Right forelimb (tissue), 1 donor: ENCODE results near the gene MAD1L1.
"Not testable (repeated sequence)": the region's sequence is repeated elsewhere in the genome, so short reads cannot be mapped to it uniquely, and the experiment has no call there.

Experiments used
- DNase-seq: peaks from one replicate; pipeline ENCODE4 v3.0.0-alpha.2; 2018

Gene MAD1L1

DNA sequence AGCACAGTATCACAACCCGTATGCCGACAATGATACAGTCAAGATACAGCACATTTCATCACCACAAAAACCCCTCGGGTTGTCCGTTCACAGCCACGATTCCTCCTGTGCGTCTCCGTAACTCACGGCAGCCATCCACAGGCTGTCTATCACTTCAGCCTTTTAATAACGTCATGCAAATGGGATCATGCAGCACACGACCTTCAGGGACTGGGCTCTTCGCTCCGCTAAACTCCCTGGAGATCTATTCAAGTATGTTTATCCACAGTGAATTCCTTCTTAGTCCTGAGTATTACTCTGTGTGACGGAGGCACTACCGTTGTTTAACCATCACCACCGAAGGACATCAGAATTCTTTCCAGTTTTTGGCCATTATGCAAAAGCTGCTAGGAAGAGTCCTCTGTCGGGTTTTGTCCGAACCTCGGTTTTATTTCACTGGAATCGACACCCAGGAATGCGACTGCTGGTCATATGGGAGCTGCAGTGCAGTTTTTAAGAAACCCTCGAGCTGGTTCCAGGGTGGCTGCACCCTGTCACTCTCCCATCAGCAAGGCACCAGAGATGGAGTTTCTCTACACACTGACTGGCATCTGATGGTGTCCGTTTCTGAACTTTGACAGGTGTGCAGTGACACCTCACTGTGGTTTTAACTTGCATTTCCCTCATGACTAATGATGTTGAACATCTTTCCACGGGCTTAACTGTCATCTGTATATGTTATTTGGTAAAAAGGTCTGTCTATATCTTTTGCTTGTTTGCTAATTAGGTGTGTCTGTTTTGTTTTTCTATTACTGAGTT, 193.6 kb downstream of the MAD1L1 start:
- DNase-seq = peak; percentile 19

DNA sequence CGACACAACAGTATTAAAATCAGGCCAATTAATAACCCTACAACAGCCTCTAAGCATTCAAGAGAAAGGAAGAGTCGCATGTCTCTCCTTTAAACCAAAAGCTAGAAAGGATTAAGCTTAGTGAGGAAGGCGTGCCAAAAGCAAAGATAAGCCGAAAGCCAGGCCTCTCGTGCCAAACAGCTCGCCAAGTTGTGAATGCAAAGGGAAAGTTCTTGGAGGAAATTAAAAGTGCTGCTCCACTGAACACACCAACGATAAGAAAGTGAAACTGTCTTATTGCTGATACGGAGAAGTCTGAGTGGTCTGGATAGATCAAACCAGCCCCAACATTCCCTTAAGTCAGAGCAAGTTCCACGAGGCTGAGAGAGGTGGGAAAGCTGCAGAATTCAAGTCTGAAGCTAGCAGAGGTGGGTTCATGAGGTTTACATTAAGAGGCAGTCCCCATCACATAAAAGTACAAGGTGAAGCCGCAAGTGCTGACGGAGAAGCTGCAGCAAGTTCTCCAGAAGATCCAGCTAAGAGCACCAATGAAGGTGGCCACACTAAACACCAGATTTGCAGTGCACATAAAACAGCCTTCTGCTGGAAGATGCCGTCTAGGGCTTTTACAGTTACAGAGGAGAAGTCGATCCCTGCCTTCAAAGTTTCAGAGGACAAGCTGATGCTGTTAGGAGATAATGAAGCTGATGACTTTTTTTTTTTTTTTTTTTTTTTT, 194.8 kb downstream of the MAD1L1 start:
- DNase-seq = peak; percentile 44

DNA sequence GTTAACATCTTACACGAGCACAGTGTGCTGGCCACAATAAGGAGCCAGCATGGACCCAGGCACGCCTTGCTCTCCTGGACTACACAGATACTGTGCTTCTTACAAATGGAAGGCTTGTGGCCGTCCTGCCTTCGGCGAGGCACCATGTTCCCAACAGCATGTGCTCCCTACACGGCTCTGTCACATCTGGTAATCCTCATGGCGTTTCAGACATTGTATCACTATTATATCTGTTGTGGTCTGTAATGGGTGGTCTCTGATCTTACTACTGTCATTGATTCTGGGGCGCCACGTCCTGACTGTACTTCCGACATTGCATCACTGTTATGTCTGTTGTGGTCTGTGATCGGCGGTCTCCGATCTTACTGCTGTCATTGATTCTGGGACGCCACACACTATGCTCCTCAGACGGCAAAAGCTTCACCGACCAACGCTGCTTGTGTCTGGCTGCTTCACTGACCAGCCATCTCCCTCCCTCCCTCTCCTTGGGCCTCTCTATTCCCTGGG, 195.4 kb downstream of the MAD1L1 start:
- DNase-seq = peak; percentile 37

DNA sequence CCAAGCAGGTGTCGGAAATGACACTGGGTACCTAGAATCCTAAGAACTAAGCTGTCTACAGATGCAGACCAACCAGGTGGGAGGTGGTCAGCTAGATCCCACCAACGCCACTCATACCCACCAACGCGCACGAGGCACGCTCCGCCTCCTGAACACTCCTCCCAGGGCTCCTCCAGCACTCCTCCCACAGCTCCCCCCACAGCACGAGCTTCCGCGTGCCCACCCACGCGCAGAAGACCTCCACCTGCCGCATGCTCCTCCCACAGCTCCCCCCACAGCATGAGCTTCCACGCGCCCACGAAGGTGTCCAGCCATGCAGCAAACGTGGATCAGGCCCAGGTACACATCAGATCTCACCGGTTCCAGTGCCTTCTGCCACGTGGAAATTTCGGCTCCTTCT, 196.0 kb downstream of the MAD1L1 start:
- DNase-seq = peak; percentile 30

DNA sequence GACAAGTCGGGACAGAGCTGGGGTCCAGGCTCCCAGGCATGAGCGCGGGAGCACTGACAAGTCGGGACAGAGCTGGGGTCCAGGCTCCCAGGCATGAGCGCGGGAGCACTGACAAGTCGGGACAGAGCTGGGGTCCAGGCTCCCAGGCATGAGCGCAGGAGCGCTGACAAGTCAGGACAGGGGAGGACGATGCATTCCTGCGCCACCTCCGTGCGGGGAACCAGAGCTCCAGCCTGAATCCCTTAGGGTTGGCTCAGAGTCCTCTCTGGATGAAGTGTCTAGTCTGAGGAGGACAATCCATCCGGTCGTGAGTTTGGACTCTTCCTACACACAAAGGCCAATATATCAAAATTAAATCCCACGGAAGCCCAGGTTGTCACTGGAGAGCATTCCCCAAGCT, 196.5 kb downstream of the MAD1L1 start:
- not testable (repeated sequence) for DNase-seq

DNA sequence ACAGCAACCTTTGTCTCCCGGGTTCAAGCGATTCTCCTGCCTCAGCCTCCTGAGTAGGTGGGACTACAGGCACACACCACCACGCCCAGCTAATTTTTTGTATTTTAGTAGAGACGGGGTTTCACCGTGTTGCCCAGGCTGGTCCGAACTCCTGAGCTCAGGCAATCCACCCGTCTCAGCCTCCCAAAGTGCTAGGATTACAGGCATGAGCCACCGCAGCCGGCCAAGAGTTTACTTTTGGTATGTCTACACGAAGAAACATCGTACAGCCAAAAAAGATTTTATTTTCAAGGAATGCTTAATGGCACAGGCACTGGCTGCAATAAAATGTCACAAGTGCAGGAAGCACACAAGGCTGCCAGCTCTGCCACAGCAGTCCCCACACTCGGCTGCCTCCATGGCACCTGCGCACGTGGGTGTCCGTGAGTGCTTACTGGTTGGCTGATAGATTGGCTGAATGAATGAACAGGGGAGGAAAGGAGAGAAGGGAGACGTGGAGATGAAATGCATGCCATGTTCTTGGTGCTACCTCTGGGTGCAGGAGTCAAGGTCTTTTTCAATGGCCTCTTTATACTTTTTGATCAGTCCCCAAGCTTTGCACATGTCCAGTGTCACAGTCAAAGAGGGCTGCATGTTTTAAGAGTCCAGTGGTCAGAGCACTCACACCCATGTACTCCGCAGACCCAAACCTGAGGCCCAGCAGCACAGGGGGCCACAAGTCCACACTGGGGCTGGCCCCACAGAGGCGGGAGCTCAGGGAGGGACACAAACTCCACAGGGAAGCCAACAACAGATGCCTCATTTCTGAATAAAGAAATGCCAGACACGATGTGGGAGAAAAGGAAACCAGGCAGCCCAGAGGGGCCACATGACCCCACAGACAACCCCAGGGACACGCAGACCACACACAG, 198.2 kb downstream of the MAD1L1 start:
- peak; percentile 24 for DNase-seq

DNA sequence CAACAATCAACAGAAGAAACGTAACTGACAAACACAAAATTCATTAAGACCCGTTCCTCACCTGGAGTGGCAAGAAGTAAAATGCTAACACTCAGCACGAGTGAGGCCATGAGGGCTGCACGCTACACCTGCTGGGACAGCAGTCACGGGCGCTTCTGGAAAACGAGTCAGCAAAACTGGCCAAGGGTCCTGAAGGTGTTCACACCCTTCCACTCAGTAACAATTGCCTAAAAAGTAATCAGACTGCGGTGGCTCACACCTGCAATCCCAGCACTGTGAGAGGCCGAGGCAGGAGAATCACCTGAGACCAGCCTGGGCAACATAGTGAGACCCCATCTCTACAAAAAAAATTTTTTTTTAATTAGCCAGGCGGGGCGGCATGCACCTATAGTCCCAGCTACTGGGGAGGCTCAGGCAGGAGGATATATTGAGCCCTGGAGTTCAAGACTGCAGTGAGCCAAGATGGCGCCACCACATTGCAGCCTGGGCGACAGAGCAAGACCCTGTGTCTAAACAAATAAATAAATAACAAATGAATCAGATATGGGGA, 199.1 kb downstream of the MAD1L1 start:
- DNase-seq = no peak

DNA sequence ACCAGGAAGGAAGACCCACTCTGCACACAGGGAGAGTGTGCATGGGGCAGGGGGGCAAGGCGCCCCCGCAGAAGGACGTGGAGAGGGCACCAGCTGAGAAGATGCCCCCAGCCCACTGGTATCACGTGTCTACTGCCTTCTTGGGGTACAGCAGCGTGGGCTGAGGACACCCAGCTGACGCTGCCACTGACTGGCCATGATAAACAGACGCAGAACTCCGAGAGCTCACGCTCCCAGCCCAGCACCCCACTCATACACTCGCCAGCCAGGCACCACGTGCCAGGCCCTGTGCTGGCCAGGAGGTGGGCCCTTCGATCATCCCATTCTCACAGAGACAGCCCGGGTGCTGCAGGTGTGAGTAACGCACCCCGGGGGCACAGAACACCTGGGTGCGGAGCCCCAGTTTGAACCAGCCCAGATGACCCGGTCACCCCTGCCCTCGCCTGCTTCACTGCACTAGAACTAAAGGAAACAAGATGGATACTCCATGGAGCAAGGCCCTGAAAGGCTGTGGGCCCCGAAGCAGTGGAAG, 199.8 kb downstream of the MAD1L1 start:
- DNase-seq = peak; percentile 25

DNA sequence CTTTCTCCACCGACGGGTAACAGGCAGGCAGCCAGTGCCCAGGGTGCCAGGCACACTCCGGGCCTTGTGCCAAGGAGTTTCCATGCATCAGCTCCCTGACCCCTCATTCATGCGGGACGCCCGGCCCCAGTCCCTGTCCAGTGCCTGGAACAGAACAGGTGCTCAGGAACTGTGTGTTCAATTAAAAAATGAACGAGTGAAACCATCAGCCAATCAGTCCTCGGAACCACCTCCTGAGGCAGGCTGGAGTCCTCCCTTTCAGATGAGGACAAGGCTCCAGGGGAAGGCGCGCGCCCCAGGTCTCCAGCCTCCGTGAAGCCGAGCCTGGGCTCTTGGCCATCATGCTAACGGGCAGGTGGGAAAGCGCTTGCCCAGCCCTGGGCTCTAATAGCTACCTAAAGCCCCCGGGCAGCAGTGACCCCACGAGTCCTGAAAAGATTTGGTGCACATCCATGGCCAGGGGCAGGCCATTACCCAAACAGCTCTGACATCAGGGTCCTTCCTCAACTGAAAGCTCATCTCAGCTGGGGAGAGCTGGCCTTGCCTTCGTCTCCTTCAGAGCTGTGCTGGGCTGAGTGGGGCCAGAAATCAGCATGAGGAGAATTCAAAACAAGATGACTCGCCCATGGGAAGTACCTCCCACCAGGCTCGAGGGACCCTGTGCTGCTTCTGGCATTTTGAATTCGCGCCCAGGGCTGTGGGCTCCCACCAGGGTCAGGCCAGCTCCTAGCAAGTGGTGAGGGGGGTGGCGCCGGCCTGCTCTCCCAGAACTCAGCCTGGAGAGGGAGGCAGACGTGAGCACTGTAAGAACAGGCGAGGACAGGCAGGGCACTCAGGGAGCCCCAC, 200.5 kb downstream of the MAD1L1 start:
- DNase-seq = peak; percentile 45

DNA sequence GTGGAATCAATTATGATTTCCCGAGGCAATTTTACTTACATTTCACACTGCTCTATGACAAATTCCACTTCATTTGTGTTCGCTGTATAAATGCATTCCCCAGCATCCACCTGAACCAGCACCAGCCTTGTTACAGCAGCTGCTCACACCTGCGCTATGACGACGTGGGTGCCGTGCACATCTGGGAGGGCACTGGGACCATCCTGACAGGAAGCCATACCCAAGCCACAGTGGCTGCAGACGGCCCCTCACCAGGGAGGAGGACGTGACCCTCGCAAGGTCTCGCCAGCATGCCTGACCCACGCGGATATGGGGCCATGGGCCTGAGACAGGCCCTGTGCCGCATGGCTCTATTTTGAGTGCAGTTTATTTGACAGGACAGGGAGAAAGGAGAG, 201.3 kb downstream of the MAD1L1 start:
- DNase-seq = peak; percentile 45

DNA sequence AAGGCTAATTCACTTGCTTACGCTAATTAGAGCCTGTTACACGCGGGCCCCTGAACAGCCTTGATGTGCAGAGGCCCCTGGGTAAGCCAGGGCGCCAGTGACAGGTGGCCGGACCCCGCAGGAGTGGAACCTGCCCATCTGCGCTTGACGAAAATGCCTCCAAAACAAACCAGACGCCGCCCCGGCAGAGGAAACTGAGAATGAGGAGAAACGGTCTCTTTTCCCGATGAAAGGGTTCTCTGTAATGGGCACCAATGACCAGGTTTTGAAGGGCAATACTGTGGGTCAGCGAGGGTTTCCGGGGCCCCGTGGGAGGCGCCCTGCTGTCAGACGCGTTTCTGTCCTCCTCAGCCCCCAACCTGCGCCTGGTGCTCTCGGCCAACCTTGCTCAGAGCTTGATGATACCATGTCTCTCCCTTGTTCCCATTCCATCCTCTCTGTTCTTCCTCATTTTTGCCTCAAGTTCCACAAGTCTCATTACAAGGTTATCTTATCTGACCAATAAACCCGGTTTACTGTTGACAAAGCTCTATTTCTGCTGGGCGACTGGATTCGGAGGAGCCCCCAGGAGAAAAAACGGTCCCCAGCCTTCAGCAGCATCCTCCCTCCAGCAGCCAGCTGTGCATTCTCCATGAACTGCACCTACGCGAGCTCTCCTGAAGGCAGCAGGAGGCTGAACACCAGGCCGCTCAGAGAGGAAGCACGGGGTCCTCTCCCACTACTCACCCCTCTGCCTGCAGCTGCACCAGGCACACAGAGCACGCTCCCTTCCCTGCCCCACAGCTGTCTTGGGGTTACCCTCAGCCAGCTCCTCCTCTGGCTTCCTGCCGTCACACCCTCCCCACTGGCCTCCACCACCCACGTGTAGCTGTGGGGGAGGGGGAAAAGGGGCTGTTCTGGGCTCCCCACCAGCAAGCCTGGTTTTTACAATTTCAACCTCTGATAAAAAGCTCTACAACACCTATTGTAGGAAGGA, 202.0 kb downstream of the MAD1L1 start:
- DNase-seq = peak; percentile 44

DNA sequence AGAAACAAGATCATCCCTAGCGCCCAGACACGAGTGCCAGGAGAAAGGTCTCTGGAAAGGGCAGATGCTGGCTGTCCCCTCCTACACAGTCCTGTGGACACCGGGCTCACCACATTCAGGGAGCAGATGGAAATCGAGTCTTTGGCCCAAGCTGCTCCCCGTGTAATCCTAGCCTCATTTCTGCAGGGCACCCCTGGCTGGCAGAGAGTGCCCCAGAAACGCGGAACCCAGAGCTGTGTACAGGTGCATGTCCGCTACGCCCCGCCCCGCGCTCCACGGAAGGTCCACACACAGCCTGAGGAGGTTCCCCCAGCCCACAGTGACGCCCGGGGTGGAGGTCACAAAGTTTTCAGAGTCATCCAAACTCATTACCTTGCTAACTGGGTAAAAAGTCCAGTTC, 202.8 kb downstream of the MAD1L1 start:
- no peak for DNase-seq

DNA sequence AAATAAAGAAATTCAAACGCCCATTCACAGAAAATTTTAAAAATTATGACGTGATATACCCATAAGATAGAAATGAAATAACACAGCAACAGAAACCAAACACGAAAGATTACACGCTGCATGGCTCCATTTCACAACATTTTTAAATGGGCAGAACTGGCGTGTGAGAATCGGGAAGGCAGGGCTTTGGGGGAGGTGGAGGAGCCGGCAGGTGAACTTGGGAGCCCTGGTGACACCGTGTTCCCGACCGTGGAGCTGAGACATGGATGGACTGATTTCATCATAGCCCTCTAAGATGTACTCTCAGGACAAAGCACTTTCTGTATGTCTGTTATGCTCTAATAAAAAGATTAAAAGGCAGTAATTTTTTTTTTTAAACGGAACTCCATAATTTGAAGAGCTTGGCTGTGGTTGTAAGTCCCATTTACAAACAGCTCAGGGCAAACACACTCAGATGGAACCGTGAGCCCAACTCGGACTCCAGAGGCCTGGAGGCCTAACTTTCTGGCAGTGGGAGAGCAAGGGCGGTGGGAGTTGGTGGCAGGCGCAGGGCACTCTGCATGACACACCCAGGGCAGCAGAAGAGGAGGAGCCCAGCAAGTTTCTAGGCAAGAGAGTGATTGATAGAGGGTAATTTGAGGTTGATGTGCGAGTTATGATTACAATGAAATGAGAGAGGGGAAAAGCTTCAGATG, 203.4 kb downstream of the MAD1L1 start:
- peak; percentile 28 for DNase-seq

DNA sequence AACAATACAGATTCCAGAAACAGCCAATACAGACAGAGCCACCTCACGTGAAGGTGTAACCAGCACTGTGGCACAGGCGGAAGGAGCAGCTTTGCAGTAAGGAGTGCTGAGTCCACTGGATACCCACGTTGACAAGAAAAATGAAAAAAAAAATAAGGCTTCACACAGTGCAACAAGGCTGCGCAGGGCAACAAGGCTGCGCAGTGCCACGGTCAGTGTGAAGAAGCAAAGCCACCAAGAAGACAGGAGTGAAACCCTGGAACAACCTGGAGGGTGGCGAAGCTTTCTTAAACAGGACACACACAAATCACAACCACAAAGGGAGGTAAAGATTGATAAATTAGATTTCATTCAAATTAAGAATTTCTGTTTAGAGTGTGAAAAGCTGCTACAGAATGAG, 204.0 kb downstream of the MAD1L1 start:
- no peak for DNase-seq

DNA sequence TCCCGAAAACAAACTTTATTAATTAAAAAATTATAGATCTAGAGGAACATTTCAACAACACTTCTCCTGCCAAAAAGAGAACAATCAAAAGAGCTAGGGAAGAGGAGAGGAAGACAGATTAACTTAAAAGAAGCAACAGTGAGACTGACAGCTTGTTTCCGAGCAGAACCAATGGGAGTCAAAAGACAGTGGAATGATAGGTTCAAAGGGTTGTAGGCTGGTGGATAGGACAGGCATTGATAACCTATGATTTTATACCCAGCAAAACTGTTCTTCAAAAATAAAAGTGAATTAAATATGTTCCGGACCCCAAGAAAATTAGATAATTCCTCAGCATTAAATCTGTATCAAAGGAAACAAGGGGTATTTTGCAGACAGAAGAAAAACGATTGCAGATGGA, 207.6 kb downstream of the MAD1L1 start:
- no peak for DNase-seq

DNA sequence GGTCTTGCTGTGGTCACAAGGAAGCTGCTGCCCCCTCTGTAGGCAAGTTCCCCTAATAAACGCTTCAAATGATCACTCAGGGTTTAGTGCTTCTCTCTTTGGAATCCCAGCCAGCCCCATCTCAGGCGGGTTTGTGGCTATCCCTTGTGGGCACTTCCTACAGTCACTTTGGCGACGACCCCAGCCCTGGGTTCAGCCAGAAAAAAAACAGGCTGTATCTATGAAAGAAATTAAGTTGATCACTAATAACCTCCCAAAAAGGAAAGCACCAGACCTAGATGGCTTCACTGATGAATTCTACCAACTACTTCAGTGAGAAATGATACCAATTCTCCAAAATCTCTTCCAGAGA, 208.2 kb downstream of the MAD1L1 start:
- no peak for DNase-seq

DNA sequence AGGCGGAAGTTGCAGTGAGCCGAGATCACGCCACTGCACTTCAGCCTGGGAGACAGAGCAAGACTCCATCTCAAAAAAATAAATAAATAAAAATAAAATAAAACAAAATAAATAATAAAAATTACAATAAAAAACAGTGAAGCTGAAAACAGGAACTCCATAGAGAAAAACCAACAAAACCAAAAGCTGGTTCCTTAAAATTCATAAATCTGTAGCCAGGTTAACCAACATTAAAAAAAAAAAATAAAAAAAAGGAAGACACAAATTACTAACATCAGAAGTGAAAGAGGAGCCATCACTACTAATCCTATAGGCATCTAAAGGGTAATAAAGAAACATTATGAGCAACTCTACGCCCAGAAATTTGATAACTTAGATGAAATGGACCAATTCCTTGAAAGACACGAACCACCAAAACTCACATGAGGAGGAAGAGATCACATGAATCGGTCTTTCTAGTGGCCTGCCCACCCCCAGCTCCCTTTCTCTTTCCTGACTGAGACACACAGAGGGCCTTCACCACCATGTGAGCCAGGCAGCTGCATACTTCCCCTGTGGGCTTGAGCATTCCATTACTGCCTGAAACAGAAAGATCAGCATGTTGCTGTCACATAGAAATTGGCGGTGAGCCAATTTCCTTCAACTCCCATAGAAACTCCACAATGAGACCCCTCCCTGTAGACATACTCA, 208.7 kb downstream of the MAD1L1 start:
- DNase-seq = peak; percentile 36

DNA sequence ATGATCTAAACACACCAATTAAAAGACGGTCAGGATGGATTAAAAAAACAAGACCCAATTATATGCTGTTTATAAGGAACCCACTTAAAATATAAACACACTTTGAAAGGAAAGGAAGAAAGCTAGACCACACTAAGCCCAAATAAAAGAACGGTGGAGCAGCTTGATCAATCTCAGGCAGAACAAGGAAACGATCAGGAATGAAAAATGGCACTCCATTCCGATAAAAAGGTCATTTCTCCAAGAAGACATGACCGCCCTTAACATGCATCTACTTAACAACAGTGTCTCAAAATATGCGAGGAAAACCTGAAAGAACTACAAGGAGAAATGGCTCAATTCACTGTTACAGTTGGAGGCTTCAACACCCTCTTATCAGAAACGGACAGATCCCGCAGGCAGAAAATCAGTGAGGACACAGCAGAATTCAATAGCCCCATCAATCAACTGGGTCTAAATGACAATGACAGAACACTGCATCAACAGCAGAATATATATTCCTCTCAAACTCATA, 210.0 kb downstream of the MAD1L1 start:
- no peak for DNase-seq

DNA sequence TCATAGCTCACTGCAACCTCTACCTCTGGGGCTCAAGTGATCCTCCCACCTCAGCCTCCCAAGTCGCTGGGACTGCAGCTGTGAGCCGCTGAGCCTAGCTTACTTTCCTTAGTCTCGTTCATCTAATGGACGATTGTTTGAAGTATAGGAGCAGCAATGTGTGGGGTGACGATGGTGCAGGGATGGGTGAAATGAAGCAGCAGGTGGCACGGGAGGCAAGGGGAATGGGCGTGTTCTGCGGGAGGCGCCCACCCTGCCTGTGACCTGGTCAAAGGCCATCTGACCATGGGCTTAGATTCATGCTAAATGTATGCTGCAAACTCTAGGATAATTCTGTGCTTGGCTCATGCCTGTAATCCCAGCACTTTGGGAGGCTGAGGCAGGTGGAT, 210.7 kb downstream of the MAD1L1 start:
- no peak for DNase-seq
